Stomach (tissue), 9 donors: ENCODE measurements around the gene ATP8B4. TPM values are rescaled to one million over a fixed set of nuclear protein-coding genes. Genes with fewer than 3 reads are reported as not detected.

Source experiments
- DNase-seq, 2 donors: peaks; one replicate each; pipeline versions ENCODE4 v3.0.0 to v3.0.0-alpha.2; 2013 to 2019
- H3K27ac ChIP-seq, 5 donors: fragments of 200-600 bp in 4 of 5; sonication (generic) in 4 of 5; one replicate each; pipeline ENCODE4 v1.5.1; 2013 to 2019; ENCODE audit warnings: mild to moderate bottlenecking in 1 of 5, moderate library complexity in 1 of 5
- H3K27me3 ChIP-seq, 3 donors: fragments of 200-600 bp; sonication (generic); one replicate each; pipeline ENCODE4 v1.5.1; 2017 to 2019; ENCODE audit warnings: mixed run types in 1 of 3
- H3K36me3 ChIP-seq, 4 donors: fragments of 200-600 bp; sonication (generic); 1 replicate in 3 of 4; 2 replicates in 1 of 4; pipeline ENCODE4 v1.5.1; 2016 to 2019
- H3K4me1 ChIP-seq, 4 donors: fragments of 200-600 bp; sonication (generic); one replicate each; pipeline ENCODE4 v1.5.1; 2016 to 2019
- H3K4me3 ChIP-seq, 4 donors: fragments of 200-600 bp; sonication (generic) in 3 of 4; one replicate each; pipeline ENCODE4 v1.5.1; 2016 to 2019; ENCODE audit warnings: mild to moderate bottlenecking in 1 of 4
- H3K9me3 ChIP-seq, 4 donors: fragments of 200-600 bp; sonication (generic); one replicate each; pipeline ENCODE4 v1.5.1; 2016 to 2019
- EP300 ChIP-seq: sonication (generic); formaldehyde crosslinking; IDR thresholded peaks from one replicate; pipeline ENCODE4 v1.6.1; 2017; ENCODE audit warnings: antibody characterized with exemption
- POLR2A ChIP-seq, 4 donors: fragments of 450-650 bp; IDR thresholded peaks; one replicate each; pipeline ENCODE4 v1.6.1; 2016; ENCODE audit warnings: antibody characterized with exemption in 4 of 4, control low read depth in 2 of 4, mild to moderate bottlenecking in 1 of 4, moderate library complexity in 1 of 4
- POLR2AphosphoS5 ChIP-seq, 3 donors: sonication (generic); formaldehyde crosslinking; IDR thresholded peaks; one replicate each; pipeline ENCODE4 v1.6.1; 2016; ENCODE audit warnings: antibody characterized with exemption in 3 of 3
- whole genome bisulfite sequencing, 5 donors: extraction: QIAGEN DNeasy Blood & Tissue Kit in 3 of 5; methylation state at CpG; one replicate each; pipeline versions ENCODE4 v1.1.5 to v1.1.7; 2013 to 2018; 5-methylcytosine and 5-hydroxymethylcytosine counted together
- intact Hi-C: fragments of 100-400 bp; cut with DNase I; formaldehyde crosslinking; loops from one replicate; pipeline ENCODE4 v1.15.1; 2023; ENCODE audit warnings: low total_unique reads
- polyA plus RNA-seq, 3 donors: library from polyadenylated mRNA; stranded (reverse); fragments of 200-250 nt; gene quantifications; one replicate each; pipeline ENCODE4 v1.2.3, GENCODE V29; 2013
- total RNA-seq, 5 donors: library from RNA; depleted of rRNA; stranded (reverse); fragments of >200 nt; gene quantifications; one replicate each; pipeline versions ENCODE4 v1.1.0 to v1.2.3, GENCODE V29; 2014 to 2016
- TF ChIP-seq, protein P1 (sequence below), 7 experiments: fragments of 450-650 bp in 4 of 7; fragments of 200-600 bp in 3 of 7; sonication (generic) in 3 of 7; IDR thresholded peaks; one replicate each; pipeline ENCODE4 v1.5.1; 2016 to 2019; ENCODE audit warnings: antibody characterized with exemption in 7 of 7, control low read depth in 2 of 7, mild to moderate bottlenecking in 1 of 7
- donor health status: healthy with polysubstance abuse.
- donor health status: Bipolar disorder and iron deficiency.
- donor health status: healthy.

ATP8B4 gene
- total and polyA plus RNA-seq, 8 donors = under 0.01 to 14.3 (median 1.6) TPM

- no peaks in the 10 kb centered on the region for H3K4me1 ChIP-seq
- intact Hi-C loops = no loop called here
- TF ChIP-seq POLR2A (IDR thresholded peaks at IDR 0.05) = no peak
- no peak for TF ChIP-seq POLR2AphosphoS5 (IDR thresholded peaks at IDR 0.05)
- TF ChIP-seq EP300 = no peak
- TF ChIP-seq, protein P1, sequence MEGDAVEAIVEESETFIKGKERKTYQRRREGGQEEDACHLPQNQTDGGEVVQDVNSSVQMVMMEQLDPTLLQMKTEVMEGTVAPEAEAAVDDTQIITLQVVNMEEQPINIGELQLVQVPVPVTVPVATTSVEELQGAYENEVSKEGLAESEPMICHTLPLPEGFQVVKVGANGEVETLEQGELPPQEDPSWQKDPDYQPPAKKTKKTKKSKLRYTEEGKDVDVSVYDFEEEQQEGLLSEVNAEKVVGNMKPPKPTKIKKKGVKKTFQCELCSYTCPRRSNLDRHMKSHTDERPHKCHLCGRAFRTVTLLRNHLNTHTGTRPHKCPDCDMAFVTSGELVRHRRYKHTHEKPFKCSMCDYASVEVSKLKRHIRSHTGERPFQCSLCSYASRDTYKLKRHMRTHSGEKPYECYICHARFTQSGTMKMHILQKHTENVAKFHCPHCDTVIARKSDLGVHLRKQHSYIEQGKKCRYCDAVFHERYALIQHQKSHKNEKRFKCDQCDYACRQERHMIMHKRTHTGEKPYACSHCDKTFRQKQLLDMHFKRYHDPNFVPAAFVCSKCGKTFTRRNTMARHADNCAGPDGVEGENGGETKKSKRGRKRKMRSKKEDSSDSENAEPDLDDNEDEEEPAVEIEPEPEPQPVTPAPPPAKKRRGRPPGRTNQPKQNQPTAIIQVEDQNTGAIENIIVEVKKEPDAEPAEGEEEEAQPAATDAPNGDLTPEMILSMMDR (IDR thresholded peaks at IDR 0.05) = no peak
Observed at GRCh38 chr15:50150851-50151250, 31.8 kb upstream of the ATP8B4 start.

GRCh38 chr15:50150349-50150748, 31.3 kb upstream of the ATP8B4 start:
- intact Hi-C loops = no loop called here
- H3K9me3 ChIP-seq = peaks cover 0 to 8% (median 3%) of the 10 kb centered on the region in 4 donors
- DNase-seq = no peak
- H3K4me1 ChIP-seq = peaks cover 0 to 3% (median 0%) of the 10 kb centered on the region in 4 donors
- no peak for TF ChIP-seq EP300
- no peak for TF ChIP-seq POLR2AphosphoS5 (IDR thresholded peaks at IDR 0.05)
- TF ChIP-seq POLR2A (IDR thresholded peaks at IDR 0.05) = no peak
- TF ChIP-seq, protein P1 (IDR thresholded peaks at IDR 0.05) = no peak
- no peak overlapping the region for H3K4me3 ChIP-seq
- 79 to 91% (median 89%) methylated on average over 3 of the region's 3 CpGs for WGBS, 5 donors
- H3K36me3 ChIP-seq = no peaks in the 10 kb centered on the region
- H3K27me3 ChIP-seq = no peaks in the 10 kb centered on the region
- H3K27ac ChIP-seq = no peak overlapping the region

More at GRCh38 chr15:50150851-50151250, 31.8 kb upstream of the ATP8B4 start:
- H3K4me3 ChIP-seq = no peak overlapping the region
- DNase-seq = no peak
- H3K27ac ChIP-seq = no peak overlapping the region
- no peaks in the 10 kb centered on the region for H3K36me3 ChIP-seq
- H3K9me3 ChIP-seq = peaks cover 0 to 11% (median 3%) of the 10 kb centered on the region in 4 donors
- no peaks in the 10 kb centered on the region for H3K27me3 ChIP-seq

DNA sequence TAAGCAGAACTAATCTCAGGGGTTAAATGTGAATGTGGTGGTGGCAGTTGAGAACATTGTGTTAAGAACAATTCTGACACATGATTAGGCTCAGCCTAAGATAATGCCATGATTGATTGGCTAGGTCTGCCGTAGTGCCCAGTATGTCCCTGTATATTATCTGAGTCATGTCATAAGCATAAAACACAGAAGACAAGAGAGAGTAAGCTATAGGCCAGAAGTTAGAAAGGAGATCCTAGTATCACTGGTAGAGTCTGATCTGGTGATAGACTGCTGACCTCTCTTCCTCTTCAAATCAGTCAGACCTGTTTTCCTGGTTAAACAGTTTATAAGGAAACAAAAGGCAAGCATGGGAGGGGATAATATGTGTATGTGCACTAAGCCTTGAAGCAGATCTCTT, 30.1 kb upstream of the ATP8B4 start:
- Histone ChIP-seq H3K36me3 (no peaks in the 10 kb centered on the region), H3K27ac (no peak overlapping the region), H3K9me3 (no peaks in the 10 kb centered on the region), H3K4me3 (no peak overlapping the region), H3K27me3 (no peaks in the 10 kb centered on the region), H3K4me1 (peaks cover 0 to 8% (median 0%) of the 10 kb centered on the region in 4 donors)
- WGBS, 5 donors = 11 to 23% (median 17%) methylated on average over 1 of the region's 1 CpG
- no peak for DNase-seq
- intact Hi-C loops = loop anchor here (10.0 kb wide), 1 partner anchor 1284 kb away; no protein-coding TSS in a partner anchor
- TF ChIP-seq EP300 = no peak
- TF ChIP-seq, protein P1 (IDR thresholded peaks at IDR 0.05) = no peak
- TF ChIP-seq POLR2A (IDR thresholded peaks at IDR 0.05) = no peak
- no peak for TF ChIP-seq POLR2AphosphoS5 (IDR thresholded peaks at IDR 0.05)

- DNase-seq = peak in 1 of 2 donors; percentile 70
- Histone ChIP-seq H3K36me3 (no peaks in the 10 kb centered on the region), H3K4me1 (peaks cover 0 to 8% (median 0%) of the 10 kb centered on the region in 4 donors), H3K9me3 (no peaks in the 10 kb centered on the region), H3K4me3 (no peak overlapping the region), H3K27ac (no peak overlapping the region), H3K27me3 (no peaks in the 10 kb centered on the region)
- intact Hi-C loops = loop anchor here (10.0 kb wide), 1 partner anchor 1284 kb away; no protein-coding TSS in a partner anchor
- 72 to 81% (median 77%) methylated on average over 4 of the region's 4 CpGs for WGBS, 5 donors
- no peak for TF ChIP-seq POLR2AphosphoS5 (IDR thresholded peaks at IDR 0.05)
- no peak for TF ChIP-seq EP300
- TF ChIP-seq, protein P1 (IDR thresholded peaks at IDR 0.05) = peak in 1 of 7 experiments; percentile 9
Observed at GRCh38 chr15:50148362-50148963, 29.4 kb upstream of the ATP8B4 start.
